CD4-positive, alpha-beta T cell treated with Interferon gamma for 1 hour (primary cell): Measurements from ENCODE around the gene GFOD2.
"Not testable (repeated sequence)": the region's sequence is repeated elsewhere in the genome, so short reads cannot be mapped to it uniquely, and the experiment has no call there.

Experiments used
- DNase-seq: peaks from one replicate; pipeline ENCODE4 v3.0.0-alpha.2; 2020

Gene GFOD2

GRCh38 chr16:67699265-67699664, 19.9 kb downstream of the GFOD2 start:
- no peak for DNase-seq

DNA sequence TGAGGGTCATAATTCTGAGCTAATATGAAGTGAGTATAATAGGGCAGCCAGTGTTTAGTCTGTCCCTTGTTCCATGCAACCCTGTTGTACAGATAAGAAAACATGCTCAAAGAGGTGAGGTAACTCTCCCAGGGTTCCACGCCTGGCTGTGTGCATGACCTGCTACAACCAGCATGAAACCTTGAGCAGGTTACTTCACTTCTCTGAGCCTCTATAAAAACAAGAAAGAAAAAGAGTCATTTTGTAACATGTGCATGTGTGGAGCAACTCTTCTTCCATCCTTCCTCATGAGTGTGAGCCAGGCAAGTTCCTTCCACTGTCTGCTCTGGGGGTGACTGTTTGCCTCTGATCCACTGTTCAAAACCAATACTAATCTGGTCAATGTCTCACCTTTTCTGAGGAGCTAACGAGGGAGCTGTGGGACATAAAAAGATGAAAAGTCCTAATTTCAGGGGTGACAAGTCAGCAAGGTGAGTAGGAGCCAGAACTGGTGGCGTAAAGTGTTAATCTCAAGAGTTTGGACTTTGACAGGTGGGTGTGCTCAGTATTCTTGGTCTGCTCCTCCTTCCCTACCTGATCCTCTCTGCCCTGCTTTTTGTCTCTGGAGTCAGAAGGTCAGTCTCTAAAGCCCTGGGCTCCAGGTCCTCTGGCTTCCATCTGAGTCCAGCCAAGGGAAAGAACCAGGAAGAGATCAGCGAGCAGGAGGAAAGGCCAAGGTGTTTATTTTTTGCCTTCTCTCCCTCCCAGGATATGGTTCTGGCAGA, 21.5 kb downstream of the GFOD2 start:
- DNase-seq, result no peak

DNA sequence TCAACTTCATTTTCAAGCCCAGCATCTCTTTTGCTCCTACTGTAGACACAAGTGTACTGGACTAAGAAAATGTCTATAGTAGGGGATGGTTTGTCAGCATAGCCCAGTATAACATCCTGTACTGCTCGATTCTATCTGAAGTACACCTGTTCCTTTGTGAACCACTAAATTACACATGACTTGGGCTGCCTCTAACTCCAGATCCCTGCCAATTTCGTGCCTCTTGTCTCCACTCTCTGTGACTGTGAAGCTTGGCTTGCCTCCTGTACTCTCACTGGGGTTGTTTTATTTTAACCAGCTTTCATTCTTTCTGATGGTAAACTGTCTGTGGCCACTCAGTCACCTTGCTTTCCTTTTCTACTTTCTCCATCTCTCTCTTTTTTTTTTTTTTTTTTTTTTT, 24.5 kb downstream of the GFOD2 start:
- DNase-seq, result no peak

DNA sequence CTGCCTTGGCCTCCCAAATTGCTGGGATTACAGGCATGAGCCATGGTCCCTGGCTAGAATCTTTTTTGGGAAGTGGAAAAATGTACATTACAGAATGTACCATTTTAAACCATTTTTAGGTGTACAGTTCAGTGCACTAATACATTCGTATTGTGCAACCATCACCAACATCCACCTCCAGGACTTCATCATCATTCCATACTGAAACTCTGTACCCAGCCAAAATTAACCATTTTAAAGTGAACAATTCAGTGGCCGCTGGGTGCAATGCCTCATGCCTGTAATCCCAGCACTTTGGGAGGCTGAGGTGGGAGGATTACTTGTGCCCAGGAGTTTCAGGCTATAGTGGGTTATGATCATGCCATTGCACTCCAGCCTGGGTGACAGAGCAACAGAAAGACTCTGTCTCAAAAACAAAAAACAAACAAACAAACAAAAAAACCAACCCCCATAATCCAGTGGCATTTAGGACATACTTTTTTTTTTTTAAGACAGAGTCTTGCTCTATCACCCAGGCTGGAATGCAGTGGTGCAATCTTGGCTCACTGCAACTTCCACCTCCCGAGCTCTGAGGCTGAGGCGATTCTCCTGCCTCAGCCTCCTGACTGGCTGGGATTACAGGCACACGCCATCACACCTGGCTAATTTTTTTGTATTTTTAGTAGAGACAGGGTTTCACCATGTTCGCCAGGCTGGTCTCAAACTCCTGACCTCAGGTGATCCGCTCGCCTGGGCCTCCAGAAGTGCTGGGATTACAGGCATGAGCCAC, 25.4 kb downstream of the GFOD2 start:
- not testable (repeated sequence) for DNase-seq

GRCh38 chr16:67685388-67686112, 33.6 kb downstream of the GFOD2 start:
- DNase-seq, result no peak

DNA sequence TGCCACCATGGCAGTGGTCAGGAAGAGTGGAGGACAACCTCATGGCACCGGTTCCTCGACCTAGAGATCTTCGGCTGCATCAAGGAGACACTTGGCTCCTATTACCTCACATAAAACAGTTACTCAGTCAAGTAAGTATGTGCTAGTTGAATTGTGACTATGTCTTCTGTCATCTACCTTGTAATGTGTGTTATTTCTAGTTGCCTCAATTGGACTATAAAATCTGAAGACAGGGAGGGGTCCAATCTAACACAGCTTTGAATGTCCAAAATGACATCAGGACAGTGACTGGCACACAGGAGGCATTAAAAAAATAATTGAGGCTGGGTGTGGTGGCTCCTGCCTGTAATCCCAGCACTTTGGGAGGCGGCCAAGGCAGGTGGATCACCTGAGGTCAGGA, 35.3 kb downstream of the GFOD2 start:
- no peak for DNase-seq

DNA sequence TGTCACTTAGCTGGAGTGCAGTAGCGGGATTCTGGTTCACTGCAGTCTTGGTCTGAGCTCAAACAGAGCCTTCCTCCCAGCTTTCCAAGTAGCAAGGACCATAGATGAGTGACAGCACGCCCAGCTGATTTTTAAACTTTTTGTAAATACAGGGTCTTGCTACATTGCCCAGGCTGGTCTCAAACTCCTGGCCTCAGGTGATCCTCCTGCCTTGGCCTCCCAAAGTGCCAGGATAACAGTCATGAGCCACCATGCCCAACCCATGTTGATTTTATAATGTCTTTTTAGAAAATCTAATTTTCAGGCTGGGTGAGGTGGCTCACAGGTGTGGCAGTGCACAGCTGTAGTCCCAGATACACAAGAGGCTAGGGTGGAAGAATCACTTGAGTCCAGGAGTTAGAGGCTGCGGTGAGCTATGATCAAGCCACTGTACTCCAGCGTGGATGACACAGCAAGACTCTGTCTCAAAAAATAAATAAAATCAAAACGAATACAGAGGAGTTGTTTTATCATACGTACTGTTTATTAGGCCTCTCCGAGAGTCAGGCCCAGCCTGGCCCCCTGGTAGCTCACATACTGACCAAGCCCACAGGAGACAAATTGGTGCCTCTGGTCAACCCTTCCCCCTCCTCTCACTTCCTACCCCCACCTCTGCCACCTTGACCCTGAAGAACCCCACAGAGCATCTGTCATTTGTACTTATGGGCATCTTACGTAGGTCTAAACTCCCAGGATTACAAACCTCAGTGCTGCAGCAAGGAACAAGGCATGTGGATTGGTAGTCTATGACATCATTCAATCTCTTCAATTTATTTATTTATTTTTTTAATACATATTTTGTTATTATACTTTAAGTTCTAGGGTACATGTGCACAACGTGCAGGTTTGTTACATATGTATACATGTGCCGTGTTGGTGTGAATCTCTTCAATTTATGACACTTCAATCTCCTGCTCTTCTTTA, 38.9 kb downstream of the GFOD2 start:
- DNase-seq, result no peak

- DNase-seq, result no peak
Observed at GRCh38 chr16:67678354-67679023, 40.6 kb downstream of the GFOD2 start.

DNA sequence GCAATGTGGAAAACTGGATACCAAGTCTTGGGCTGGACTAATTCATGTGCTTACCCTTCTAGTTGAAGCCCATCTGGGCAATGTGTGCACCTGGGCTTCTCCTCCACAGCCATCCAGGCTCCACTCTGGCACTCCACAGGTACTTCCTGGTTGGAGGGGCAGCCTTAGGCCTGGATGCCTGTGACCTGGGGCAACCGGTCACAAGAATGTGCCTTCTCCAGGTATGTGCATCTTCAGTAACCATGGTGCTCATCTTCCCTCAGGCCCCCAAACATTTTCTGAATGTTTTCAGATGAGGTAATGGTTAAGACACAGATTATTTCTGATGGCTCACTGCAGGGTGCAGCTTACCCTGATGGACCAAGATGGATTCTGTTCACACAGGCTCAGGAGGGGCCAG, 41.4 kb downstream of the GFOD2 start:
- DNase-seq, result no peak

DNA sequence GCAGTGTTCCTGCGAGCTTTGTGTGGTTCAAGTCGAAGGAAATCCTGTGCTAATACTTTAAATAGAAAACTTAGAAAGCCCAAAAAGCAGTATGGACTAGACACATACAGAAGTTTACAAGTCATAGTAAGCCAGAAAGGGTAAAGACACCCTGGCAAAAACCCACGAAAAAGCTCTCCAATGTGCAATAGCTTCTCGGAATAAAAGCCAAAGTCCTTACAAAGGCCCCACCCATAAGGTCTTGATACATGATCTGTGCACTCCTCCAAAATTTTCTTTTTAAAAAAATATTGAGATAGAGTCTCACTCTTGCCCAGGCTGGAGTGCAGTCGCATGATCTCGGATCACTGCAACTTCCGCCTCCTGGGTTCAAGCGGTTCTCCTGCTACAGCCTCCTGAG, 42.2 kb downstream of the GFOD2 start:
- DNase-seq, result no peak

DNA sequence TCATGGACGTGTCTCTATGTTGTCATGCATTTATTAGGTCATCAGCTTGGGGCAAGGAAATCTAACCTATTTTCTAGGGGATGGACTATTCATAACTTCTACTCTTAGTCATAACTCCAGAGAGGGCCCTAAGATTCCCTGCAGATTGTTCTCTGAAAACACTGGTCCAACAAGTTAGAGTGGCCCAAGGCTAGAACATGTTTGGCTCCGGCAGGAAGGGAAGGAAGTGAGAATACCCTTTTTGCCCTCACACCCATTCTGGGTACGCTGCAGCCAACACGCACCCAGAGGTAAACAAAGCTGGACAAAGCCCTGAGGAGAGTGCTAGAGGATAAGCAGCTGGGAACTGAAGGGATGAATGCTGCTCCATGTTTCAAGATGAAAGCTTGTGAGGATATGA, 42.6 kb downstream of the GFOD2 start:
- no peak for DNase-seq

DNA sequence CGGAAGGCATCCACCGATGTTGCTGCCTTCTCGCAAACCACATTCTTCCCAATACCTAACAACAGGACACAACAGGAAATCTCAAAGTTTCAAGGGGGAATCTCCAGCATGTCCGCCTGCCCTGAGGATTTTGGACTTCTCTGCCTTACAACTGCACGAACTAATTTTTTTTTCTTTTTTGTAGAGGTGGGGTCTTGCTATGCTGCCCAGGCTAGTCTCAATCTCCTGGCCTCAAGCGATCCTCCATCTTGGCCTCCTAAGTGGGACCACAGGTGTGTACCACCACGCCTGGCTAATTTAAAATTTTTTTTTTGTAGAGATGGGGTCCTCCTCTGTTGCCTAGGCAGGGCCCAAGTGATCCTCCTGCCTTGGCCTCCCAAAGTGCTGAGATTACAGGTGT, 43.1 kb downstream of the GFOD2 start:
- DNase-seq, result no peak

GRCh38 chr16:67675579-67675935, 43.6 kb downstream of the GFOD2 start:
- no peak for DNase-seq

DNA sequence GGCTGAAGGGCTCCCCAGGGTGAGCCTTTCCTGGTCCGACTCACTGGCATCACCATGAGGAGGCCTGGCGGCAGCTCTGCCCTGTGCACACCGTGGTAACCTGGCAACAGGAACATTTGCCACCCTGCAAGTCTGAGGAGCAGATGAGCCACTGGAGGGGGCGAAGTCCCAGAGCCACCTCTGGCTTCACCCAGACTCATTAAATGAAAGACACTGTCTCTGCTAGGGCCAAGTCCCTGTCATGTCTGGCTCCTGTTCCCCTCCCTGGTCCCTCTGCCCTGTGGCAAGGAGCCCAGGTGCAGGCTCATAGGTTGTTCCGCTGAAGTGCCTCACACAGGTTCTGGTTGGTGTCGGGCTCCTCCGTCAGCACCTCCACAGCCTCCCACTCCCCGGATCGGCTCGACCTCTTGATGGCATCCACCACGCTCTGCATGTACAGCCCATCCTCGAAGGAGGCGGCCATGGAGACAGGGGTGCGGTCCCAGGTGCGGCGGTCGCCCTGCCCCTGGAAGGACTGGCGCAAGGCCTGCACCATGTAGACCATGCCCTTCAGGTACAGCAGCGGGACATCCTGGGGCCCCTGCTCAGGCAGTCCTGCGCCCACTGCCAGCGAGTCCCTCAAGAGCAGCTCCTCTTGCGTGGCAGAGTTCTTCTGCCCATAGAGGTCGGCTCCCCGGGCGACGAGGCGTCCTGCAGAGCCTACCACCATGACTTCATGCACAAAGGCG, 44.1 kb downstream of the GFOD2 start:
- no peak for DNase-seq

DNA sequence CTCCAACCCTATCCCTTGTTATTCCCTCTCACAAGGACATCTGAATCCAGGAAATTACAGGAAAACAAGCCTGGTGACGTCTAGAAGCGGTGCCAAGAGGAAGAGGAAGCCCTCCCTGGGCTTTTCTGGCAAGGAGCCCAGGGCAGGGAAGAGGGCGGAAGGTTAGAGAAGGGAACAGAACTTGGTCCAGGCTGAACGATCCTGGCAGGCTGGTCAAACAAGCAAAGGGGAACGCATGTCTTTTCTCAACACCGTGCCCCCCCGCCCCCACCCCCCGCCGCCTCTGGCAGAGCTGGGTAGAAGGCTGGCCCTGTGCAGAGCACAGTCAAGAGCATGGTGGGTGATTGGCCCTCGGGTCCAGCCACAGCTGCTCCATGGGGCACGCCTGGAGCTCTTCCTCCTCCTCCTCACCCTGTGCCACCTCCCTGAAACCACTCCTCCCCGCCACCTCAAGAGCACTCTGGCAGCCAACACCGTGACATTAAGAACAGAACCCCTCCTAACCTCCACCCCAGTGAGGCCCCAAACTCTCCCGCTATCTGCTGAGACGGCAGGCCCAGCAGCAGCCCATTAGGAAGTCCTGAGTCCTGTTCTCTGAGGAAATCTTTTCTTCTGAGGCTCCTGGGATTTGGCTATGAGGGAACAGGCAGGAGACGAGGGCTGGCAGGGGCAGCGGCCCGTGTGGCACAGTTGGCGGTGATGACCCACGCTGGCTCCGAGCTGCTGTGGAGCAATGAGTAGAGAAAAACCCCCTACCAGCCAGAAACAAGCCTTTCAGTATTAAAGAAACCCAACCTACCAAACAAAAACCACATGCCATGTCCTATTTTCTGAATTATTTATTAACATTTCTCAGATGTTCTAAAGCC, 45.2 kb downstream of the GFOD2 start:
- peak; percentile 25 for DNase-seq

GRCh38 chr16:67672739-67673662, 46.1 kb downstream of the GFOD2 start:
- DNase-seq, result peak; percentile 59

GRCh38 chr16:67672306-67672705, 46.8 kb downstream of the GFOD2 start:
- DNase-seq, result no peak

GRCh38 chr16:67669499-67670101, 49.5 kb downstream of the GFOD2 start:
- no peak for DNase-seq
